Occipital lobe (tissue), 2 donors: ENCODE measurements around the gene CNPY3. TPM values are rescaled to one million over a fixed set of nuclear protein-coding genes. Genes with fewer than 3 reads are reported as not detected.
"Not testable (repeated sequence)": the region's sequence is repeated elsewhere in the genome, so short reads cannot be mapped to it uniquely, and the experiment has no call there.

ENCODE experiments used
- DNase-seq: peaks from one replicate; lab custom pipeline; 2025; lab: John Stamatoyannopoulos, UW
- total RNA-seq: library from RNA; depleted of rRNA; stranded (reverse); fragments of >200 nt; gene quantifications from one replicate; pipeline ENCODE4 v1.2.3, GENCODE V29; 2014

CNPY3 gene
- total RNA-seq, 1 donor from 2014 or later = 24.6 TPM

DNA sequence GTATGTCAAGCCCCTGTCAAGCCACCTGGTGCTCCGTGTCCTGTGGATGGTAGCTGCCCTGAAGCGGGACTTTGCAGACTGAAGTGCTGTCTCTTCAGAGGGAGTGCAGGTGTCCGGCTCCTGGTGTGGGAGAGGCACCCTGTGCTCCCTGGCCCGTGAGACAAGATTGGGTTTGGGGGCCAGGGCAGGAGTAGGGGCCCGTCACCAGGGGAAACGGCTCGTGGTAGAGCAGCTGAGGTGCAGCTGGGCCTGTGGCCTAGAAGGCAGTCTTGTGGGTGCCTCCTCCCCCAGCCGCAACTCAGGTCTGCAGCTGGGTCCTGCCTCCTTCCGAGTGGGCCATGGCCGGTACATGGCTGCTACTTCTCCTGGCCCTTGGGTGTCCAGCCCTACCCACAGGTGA lies 13.5 kb upstream of the CNPY3 start, which contains the start of gene PTCRA:
TSS of gene PTCRA (plus strand) at position 322 of the 400 bp plus-strand sequence. CDS start at position 339, 17 bp downstream.
- DNase-seq = no peak

- no peak for DNase-seq
Measured at GRCh38 chr6:42916288-42916687, 13.0 kb upstream of the CNPY3 start.

- no peak for DNase-seq
Measured at GRCh38 chr6:42921801-42922200, 7.5 kb upstream of the CNPY3 start.

- DNase-seq = no peak
Measured at GRCh38 chr6:42923666-42924065, 5.6 kb upstream of the CNPY3 start.

GRCh38 chr6:42925248-42925857 lies 3.9 kb upstream of the CNPY3 start:
- DNase-seq = no peak

DNA sequence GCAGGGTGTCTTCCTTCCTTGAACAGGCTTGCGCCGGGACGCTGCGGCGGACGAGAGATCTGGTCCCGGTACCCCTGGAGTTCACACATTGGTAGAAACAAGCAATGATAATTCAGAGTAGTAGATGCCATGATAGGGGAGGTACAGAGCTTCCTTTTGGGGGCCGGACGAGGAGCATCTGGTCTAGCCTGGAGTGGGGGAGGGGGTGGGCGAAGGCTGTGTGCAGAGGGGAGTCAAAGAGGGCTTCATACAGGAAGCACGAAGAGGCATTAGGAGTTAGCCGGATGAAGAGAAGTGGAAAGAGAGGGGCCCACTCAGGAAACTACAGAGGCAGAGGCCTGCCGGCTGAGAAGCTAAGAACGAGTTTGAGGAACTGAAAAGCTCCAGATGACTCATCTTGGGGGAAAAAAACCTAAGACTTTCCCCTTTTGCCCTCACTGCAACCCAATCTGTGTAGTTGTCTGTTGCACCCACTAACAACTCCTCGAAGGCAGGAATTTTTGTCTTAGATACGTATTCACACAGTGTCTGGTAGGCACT lies 611 bp downstream of the CNPY3 start:
- DNase-seq = no peak

- DNase-seq = no peak
Measured at GRCh38 chr6:42932412-42932811, 3.1 kb downstream of the CNPY3 start.

- no peak for DNase-seq
Measured at GRCh38 chr6:42933205-42933604, 3.9 kb downstream of the CNPY3 start.

- DNase-seq = no peak
Measured at GRCh38 chr6:42935322-42935721, 6.0 kb downstream of the CNPY3 start.

DNA sequence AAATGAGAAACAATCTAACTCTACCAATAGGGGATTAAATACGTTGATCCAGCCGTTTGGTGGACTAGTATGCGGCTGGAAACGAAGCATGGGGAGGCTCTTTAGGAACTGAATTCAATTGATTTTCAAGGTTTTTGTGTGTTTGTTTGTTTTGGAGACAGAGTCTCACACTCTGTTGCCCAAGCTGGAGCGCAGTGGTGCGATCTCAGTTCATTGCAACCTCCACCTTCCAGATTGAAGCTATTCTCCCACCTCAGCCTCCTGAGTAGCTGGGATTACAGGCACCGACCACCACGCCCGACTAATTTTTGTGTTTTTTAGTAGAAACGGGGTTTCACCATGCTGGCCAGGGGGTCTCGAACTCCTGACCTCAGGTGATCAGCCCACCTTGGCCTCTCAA lies 7.1 kb downstream of the CNPY3 start:
- DNase-seq = no peak

- no peak for DNase-seq
Measured at GRCh38 chr6:42937548-42938427, 8.5 kb downstream of the CNPY3 start.

DNA sequence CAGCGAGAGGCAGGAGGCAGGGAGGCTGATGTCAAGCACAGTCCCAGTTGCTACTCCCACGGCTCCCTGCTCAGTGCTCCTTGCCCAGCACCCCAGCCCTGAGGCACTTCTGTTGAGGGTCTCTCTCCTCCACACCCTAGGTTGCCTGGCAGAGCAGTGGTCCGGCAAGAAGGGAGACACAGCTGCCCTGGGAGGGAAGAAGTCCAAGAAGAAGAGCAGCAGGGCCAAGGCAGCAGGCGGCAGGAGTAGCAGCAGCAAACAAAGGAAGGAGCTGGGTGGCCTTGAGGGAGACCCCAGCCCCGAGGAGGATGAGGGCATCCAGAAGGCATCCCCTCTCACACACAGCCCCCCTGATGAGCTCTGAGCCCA lies 9.1 kb downstream of the CNPY3 start:
- no peak for DNase-seq

- DNase-seq = no peak
Measured at GRCh38 chr6:42938987-42939809, 9.9 kb downstream of the CNPY3 start.

- DNase-seq = no peak
Measured at GRCh38 chr6:42939810-42940167, 10.5 kb downstream of the CNPY3 start.

DNA sequence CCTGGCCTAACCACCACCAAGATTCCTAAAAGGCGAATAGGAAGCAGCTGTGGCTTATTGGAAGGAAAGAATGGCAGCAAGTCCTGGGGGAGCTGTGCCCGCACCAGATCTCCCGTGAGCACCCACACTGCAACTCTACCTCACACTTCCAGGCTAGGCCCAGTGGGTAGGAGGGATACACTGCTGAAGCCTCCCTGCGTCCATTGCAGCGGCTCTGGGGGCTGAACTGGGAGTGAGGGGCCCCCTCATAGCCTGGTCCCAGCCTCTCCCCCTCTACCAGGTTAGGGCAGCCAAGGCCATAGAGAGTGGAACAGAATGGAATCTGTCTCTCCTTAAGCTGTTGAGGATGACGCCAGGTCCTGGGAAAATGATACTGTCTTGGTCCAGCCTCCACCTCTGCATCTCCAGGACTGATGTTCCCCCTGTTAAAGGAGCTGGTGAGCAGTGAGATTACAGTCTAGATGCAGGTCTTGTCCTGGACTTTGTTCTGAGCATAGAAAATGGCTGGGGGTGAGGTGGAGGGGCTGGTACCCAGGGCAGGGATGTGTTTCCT lies 11.3 kb downstream of the CNPY3 start:
- DNase-seq = no peak

DNA sequence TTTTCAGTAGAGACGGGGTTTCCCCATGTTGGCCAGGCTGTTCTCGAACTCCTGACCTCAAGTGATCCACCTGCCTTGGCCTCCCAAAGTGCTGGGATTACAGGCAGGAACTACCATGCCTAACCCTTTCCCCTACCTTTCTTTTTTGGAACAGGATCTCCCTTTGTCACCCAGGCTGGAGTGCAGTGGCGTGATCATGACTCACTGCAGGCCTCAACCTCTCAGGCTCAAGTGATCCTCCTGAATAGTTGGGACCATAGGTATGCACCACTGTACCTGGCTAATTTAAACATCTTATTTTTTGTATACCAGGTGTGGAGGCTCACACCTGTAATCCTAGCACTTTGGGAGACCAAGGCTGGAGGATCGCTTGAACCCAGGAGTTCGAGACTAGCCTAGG lies 12.1 kb downstream of the CNPY3 start:
- DNase-seq = not testable (repeated sequence)

GRCh38 chr6:42942444-42942843 lies 13.2 kb downstream of the CNPY3 start:
- DNase-seq = no peak

DNA sequence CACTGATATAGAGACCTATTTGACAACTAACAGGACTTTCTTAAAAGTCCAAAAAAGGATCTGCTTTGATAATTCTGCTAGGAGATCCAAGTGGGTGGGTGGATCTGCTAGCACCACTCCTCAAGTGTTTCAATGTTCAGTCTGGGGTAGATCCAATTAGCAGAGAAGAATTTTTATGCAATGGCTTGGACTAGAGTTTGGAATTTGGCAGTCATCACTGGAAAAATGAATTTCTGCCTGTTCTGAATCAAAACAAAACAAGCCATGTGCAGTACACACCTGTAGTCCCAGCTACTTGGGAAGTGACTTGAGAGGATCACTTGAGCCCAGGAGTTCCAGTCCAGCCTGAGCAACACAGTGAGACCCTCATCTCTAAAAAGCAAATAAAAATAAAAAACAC lies 18.7 kb downstream of the CNPY3 start:
- DNase-seq = no peak

DNA sequence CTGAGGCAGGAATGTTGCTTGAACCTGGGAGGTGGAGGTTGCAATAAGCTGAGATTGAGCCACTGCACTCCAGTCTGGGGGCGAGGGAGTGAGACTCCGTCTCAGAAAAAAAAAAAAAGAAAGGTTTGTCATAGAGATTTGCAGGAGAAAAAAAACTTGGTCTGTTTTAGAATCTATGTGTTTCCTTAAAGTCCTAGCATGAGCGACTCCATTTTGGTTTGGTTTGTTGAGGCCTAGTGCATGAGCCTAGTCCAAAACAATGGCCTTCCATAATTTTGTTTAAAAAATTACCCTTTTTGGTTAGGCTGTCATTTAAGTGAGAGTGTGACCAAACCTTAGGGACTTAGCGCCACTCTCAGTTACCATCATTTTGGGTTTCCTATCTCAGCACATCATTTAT lies 23.1 kb downstream of the CNPY3 start:
- no peak for DNase-seq

DNA sequence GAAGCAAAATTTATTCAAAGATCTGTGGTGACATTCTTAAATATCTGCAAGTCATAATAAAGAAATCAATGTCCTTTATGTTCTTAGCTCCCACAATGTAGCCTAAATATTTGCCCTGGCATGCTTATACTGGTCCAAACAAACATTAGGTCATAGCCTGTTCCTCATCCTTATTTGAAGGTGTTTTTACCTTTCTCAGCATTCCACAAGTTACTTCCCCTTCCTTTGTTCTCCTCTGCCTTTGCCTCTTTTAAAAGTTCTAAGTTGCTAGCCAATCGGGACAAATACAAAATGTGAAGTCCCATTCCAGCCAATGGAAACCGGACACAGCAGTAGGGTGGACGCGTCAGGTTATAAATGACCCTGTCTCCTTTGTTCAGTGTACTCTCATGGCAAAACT lies 25.1 kb downstream of the CNPY3 start:
- DNase-seq = not testable (repeated sequence)

GRCh38 chr6:42958125-42958524 lies 28.8 kb downstream of the CNPY3 start:
- no peak for DNase-seq

DNA sequence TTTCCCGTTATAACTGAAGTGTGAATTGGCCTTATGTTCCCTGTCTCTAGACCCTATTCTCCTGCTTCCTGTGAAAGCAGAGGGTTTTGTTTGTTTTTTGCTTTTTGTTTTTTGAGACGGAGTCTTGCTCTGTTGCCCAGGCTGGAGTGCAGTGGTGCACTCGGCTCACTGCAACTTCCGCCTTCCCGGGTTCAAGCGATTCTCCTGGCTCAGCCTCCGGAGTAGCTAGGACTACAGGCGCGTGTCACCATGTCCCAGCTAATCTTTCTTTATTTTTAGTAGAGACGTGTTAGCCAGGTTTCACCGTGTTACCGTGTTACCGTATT lies 30.6 kb downstream of the CNPY3 start:
- no peak for DNase-seq
